ENCODE results near the gene PTGR1.

- TF ChIP-seq REST (IDR thresholded peaks at IDR 0.05; ENCODE audit: insufficient read depth in 1 of 2, low read depth in 2 of 2, low read length in 2 of 2) (no peak), TAF1 (IDR thresholded peaks at IDR 0.05; ENCODE audit: borderline replicate concordance, insufficient read depth, low read length) (no peak), POLR2AphosphoS5 (IDR thresholded peaks at IDR 0.05; ENCODE audit: low read depth, low read length) (no peak), SIN3A (IDR thresholded peaks at IDR 0.05; ENCODE audit: borderline replicate concordance, insufficient read depth, low read length) (no peak), FOXP2 (optimal IDR thresholded peaks at IDR 0.05; ENCODE audit: borderline replicate concordance, extremely low read depth, extremely low read length, insufficient read depth) (no peak)
Observed at GRCh38 chr9:111561165-111561719, 38.2 kb downstream of the PTGR1 start.
